Measurements from ENCODE around the gene PCDH1. TPM values are rescaled to one million over a fixed set of nuclear protein-coding genes. Genes with fewer than 3 reads are reported as not detected.

Gene PCDH1
- total and polyA plus RNA-seq, 2 of the 8 experiments (the other 6 are each of a cell fraction or from before 2014, with no cell fraction given): 101 to 102 TPM

- TF ChIP-seq POLR2AphosphoS5 (IDR thresholded peaks at IDR 0.05; ENCODE audit: low read depth, low read length) (no peak), SIRT6 (IDR thresholded peaks at IDR 0.05; ENCODE audit: low read length) (no peak), NRF1 (IDR thresholded peaks at IDR 0.05; ENCODE audit: low read depth, low read length) (no peak), CTBP2 (IDR thresholded peaks at IDR 0.05; ENCODE audit: borderline replicate concordance, insufficient read depth, insufficient read length, low read length) (no peak), ASH2L (IDR thresholded peaks at IDR 0.05; ENCODE audit: low read length) (no peak), JUN (IDR thresholded peaks at IDR 0.05; ENCODE audit: low read depth, low read length) (no peak), RAD21 (IDR thresholded peaks at IDR 0.05 in 1 of 2, conservative IDR thresholded peaks at IDR 0.05 in 1 of 2; ENCODE audit: low read depth in 2 of 2, low read length in 2 of 2) (no peak)
- TF ChIP-seq, protein P1, sequence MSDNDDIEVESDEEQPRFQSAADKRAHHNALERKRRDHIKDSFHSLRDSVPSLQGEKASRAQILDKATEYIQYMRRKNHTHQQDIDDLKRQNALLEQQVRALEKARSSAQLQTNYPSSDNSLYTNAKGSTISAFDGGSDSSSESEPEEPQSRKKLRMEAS (IDR thresholded peaks at IDR 0.05): no peak
- TF ChIP-seq, protein P2, sequence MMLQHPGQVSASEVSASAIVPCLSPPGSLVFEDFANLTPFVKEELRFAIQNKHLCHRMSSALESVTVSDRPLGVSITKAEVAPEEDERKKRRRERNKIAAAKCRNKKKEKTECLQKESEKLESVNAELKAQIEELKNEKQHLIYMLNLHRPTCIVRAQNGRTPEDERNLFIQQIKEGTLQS (IDR thresholded peaks at IDR 0.05; ENCODE audit: insufficient read depth, low read depth, low read length): no peak
- Histone ChIP-seq H3K27me3 (replicated peaks in 1 of 4; ENCODE audit: control insufficient read depth in 3 of 4, extremely low read depth in 1 of 4, insufficient read depth in 3 of 4, low read length in 3 of 4) (no peaks in the 10 kb centered on the region), H3K27ac (ENCODE audit: low read depth, low read length) (no peak overlapping the region), H4K91ac (replicated peaks; ENCODE audit: insufficient read length, low read length) (no peak overlapping the region), H2BK120ac (replicated peaks; ENCODE audit: low read depth, low read length) (no peak overlapping the region), H3K4ac (replicated peaks; ENCODE audit: insufficient read length, low read depth, low read length) (peak overlapping the region; percentile 15), H3K79me1 (ENCODE audit: low read depth, low read length) (peaks cover 32% of the 10 kb centered on the region), H3K79me2 (ENCODE audit: control insufficient read depth in 1 of 2, insufficient read depth in 2 of 2, low read length in 2 of 2) (peaks cover 14 to 88% of the 10 kb centered on the region in 2 experiments), H3K9ac (replicated peaks in 1 of 4; ENCODE audit: extremely low read depth in 1 of 4, low read depth in 3 of 4, low read length in 3 of 4) (no peak overlapping the region; a peak in 1 of 7 replicates), H2BK15ac (ENCODE audit: low read length) (no peak overlapping the region), H3K4me2 (ENCODE audit: insufficient read depth in 1 of 2, low read depth in 2 of 2, low read length in 2 of 2) (peak overlapping the region in 1 of 2 experiments; percentile 13; a peak in 1 of 4 replicates), H2BK12ac (ENCODE audit: low read depth, low read length) (0 out of 2 replicates have a peak overlapping the region, but pooled peaks have one; percentile 4), H3K18ac (ENCODE audit: extremely low read depth, low read length) (peak overlapping the region; percentile 19; the same call in 1 of the 2 replicates), H2BK20ac (ENCODE audit: low read length) (no peak overlapping the region), H3K14ac (ENCODE audit: insufficient read length) (peak overlapping the region; percentile 23), H3K9me3 (ENCODE audit: insufficient read depth in 2 of 2, low read depth in 1 of 2, low read length in 1 of 2) (no peaks in the 10 kb centered on the region; a peak in 1 of 4 replicates), H4K20me1 (replicated peaks in 1 of 2; ENCODE audit: control insufficient read depth in 1 of 2, insufficient read depth in 2 of 2, low read length in 2 of 2) (peaks cover 19 to 28% of the 10 kb centered on the region in 2 experiments), H3K4me1 (replicated peaks in 1 of 4; ENCODE audit: control insufficient read depth in 3 of 4, insufficient read depth in 4 of 4, low read length in 3 of 4) (peaks cover 35 to 48% (median 41%) of the 10 kb centered on the region in 4 experiments), H3K23me2 (ENCODE audit: low read depth, low read length) (peaks cover 7% of the 10 kb centered on the region; the same call in 1 of the 2 replicates), H2AK5ac (ENCODE audit: low read depth, low read length) (0 out of 2 replicates have a peak overlapping the region, but pooled peaks have one; percentile 18), H3K36me3 (ENCODE audit: control insufficient read depth in 2 of 4, insufficient read depth in 4 of 4, low read length in 3 of 4) (peaks cover 20 to 47% (median 36%) of the 10 kb centered on the region in 4 experiments), H3K4me3 (ENCODE audit: extremely low read depth in 1 of 4, insufficient read depth in 2 of 4, low read depth in 3 of 4, low read length in 4 of 4) (no peak overlapping the region), H3K56ac (replicated peaks; ENCODE audit: insufficient read length, low read depth, low read length) (no peak overlapping the region), H3K23ac (ENCODE audit: insufficient read length) (no peak overlapping the region), H4K5ac (ENCODE audit: insufficient read length, low read depth, low read length) (peak overlapping the region; percentile 27), H2BK5ac (ENCODE audit: low read depth, low read length) (0 out of 2 replicates have a peak overlapping the region, but pooled peaks have one; percentile 36), H2AFZ (ENCODE audit: low read length) (no peak overlapping the region), H4K8ac (ENCODE audit: extremely low read depth, insufficient read depth, low read length) (no peak overlapping the region)
- ChIA-PET CTCF (ENCODE audit: partially characterized antibody) (interaction anchor here (0.7 to 2.1 kb wide), 10 partner anchors 9 to 179 kb away, joined by 3 to 11 read pairs (median 4); no protein-coding TSS in a partner anchor), POLR2A (ENCODE audit: partially characterized antibody) (interaction anchor here (0.8 to 13.5 kb wide), 5 partner anchors 10 to 59 kb away, joined by 3 to 210 read pairs (median 4); no protein-coding TSS in a partner anchor)
- WGBS, 2 experiments (ENCODE audit: extremely low coverage in 1 of 2, insufficient coverage in 1 of 2, insufficient read length in 1 of 2, insufficient replicate concordance in 2 of 2, low coverage in 1 of 2, low lambda C conversion rate in 2 of 2, missing lambda C conversion rate in 1 of 2): 93% methylated on average over 4 of the region's 4 CpGs; no CpG with 5 or more reads in 1 of the 2 experiments
- FAIRE-seq: no peak
- no peak for DNase-seq (ENCODE audit: low read depth in 1 of 2, low spot score in 2 of 2)
Measured at GRCh38 chr5:141870871-141871270, 7.3 kb downstream of the PCDH1 start.

All from H1 (cell line).